ENCODE data around the gene INPP4B.

Gene INPP4B

GRCh38 chr4:141999446-142000143 is 846.5 kb downstream of the INPP4B start:
- Mint-ChIP-seq H3K4me3 (no peak overlapping the region), H3K4me1 (no peaks in the 10 kb centered on the region), H3K36me3 (no peaks in the 10 kb centered on the region), H3K9me3 (no peaks in the 10 kb centered on the region), H3K27ac (no peak overlapping the region)
- DNase-seq (ENCODE audit: low spot score in 2 of 2) (no peak), ATAC-seq (no peak)

DNA sequence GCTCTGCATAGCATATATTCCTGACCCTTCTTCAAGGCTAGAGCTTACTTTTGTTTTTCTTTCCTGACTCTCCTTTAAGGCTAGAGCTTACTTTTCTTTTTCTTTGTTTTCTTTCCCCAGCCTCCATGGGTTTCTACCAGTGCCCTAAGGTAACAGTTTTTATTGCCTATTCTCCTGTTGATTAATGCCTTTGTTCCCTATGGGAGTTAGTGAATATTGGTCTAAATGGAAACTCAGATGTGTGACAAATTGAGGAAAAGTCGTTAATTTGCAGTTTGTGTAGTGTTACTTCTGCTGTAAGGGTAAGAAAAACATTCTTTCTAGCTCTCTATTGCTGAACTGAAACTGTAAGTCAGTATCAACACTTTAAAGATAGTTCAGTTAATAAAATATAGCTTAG is 851.0 kb downstream of the INPP4B start:
- no peak for ATAC-seq
- Mint-ChIP-seq H3K4me3 (no peak overlapping the region), H3K27ac (no peak overlapping the region), H3K4me1 (no peaks in the 10 kb centered on the region), H3K9me3 (peaks cover 5% of the 10 kb centered on the region), H3K36me3 (no peaks in the 10 kb centered on the region)
- no peak for DNase-seq (ENCODE audit: low spot score in 2 of 2)

- no peak overlapping the region for H3K27ac Mint-ChIP-seq
- no peaks in the 10 kb centered on the region for H3K4me1 Mint-ChIP-seq
- ATAC-seq (no peak), DNase-seq (ENCODE audit: low spot score in 2 of 2) (no peak)
- H3K36me3 Mint-ChIP-seq: no peaks in the 10 kb centered on the region
- H3K9me3 Mint-ChIP-seq: no peaks in the 10 kb centered on the region
- H3K4me3 Mint-ChIP-seq: no peak overlapping the region
Observed at GRCh38 chr4:141977433-141977832, 868.7 kb downstream of the INPP4B start.
